Colonic mucosa (tissue), 4 donors: Measurements from ENCODE around the gene SSNA1. TPM values are rescaled to one million over a fixed set of nuclear protein-coding genes. Genes with fewer than 3 reads are reported as not detected.
A peak's percentile ranks its signal among the peaks of the same experiment; 100 is the strongest.

Experiments used
- DNase-seq: peaks from one replicate; pipeline ENCODE4 v3.0.0-alpha.2; 2020
- H3K27ac ChIP-seq: fragments of 200-600 bp; one replicate; pipeline ENCODE4 v1.8.0; 2021
- H3K27me3 ChIP-seq: fragments of 200-600 bp; one replicate; pipeline ENCODE4 v1.8.0; 2021
- H3K36me3 ChIP-seq: fragments of 200-600 bp; one replicate; pipeline ENCODE4 v1.8.0; 2021
- H3K4me1 ChIP-seq: fragments of 200-600 bp; one replicate; pipeline ENCODE4 v1.8.0; 2021; ENCODE audit warnings: mild to moderate bottlenecking
- H3K4me3 ChIP-seq: fragments of 200-600 bp; one replicate; pipeline ENCODE4 v1.8.0; 2021
- H3K9ac ChIP-seq, 2 donors: one replicate each; pipeline ENCODE4 v1.7.0; 2013; ENCODE audit warnings: control low read depth in 2 of 2, low read depth in 2 of 2, low read length in 2 of 2
- H3K9me3 ChIP-seq: fragments of 200-600 bp; one replicate; pipeline ENCODE4 v1.8.0; 2021
- CTCF ChIP-seq: fragments of 200-600 bp; IDR thresholded peaks from one replicate; pipeline ENCODE4 v1.8.0; 2022; ENCODE audit warnings: antibody characterized with exemption, mild to moderate bottlenecking
- intact Hi-C: fragments of 100-400 bp; cut with DNase I; formaldehyde crosslinking; loops from one replicate; pipeline ENCODE4 v1.14.1; 2022
- total RNA-seq, 2 donors: library from RNA; stranded (reverse); fragmentation: NEBNext Ultra II Directional in 1 of 2; extraction: Animal tissue kit (Norgen Biotek cat#: 25700) in 1 of 2; gene quantifications; one replicate each; pipeline ENCODE4 v1.2.1, GENCODE V29; 2021
- donor health status: healthy.
- donor health status: DM: no; HTN: no; CAD: no.
- donor health status: DM: no; HTN: no; CAD: no.

The SSNA1 gene
- total RNA-seq, 2 donors from 2014 or later: 60.0 to 100 TPM

DNA sequence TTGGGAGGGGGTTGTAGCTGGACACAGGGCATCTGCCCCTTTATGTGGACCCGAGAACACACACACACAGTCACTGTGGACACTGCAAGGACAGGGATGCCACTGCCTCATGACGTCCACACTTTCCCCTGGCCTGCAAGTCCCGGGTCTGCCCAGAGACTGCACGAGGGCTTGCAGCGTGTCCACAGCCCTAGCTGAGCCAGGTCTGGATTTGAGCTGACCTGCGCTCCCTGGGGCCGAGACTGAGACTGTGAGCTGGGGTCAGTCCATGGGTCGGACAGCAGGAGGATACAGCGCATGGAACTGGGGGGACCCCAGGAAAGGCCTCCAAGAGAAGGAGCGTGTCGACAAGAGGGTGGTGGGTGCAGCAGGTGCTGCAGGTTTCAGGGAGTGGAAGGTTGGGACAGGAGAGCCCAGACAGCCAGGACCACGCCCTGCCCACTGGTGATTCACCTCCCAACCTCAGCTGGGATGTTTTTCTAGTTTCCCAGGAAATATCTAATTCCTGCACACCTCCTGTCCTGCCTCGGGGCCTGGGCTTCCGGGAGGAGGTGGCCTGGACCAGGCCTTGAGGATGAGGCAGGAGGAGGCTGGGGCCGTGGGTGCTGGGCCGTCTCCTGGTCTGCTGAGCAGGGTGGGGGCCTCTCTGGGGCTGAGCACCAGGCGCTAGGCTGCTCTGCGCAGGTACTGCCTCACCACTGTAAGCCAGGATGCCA is 38.0 kb downstream of the SSNA1 start:
- peaks cover 30% of the 10 kb centered on the region for H3K4me1 ChIP-seq
- no peak overlapping the region for H3K27ac ChIP-seq
- no peaks in the 10 kb centered on the region for H3K36me3 ChIP-seq
- TF ChIP-seq CTCF: no peak
- no peak for DNase-seq
- H3K27me3 ChIP-seq: peaks cover 20% of the 10 kb centered on the region
- H3K9me3 ChIP-seq: no peaks in the 10 kb centered on the region
- H3K9ac ChIP-seq: peak overlapping the region in 1 of 2 donors; percentile 46
- H3K4me3 ChIP-seq: no peak overlapping the region
- intact Hi-C loops: loop anchor here (2.0 to 5.0 kb wide), 2 partner anchors 39 to 106 kb away; partner anchors contain the start of genes ANAPC2 and SSNA1

DNA sequence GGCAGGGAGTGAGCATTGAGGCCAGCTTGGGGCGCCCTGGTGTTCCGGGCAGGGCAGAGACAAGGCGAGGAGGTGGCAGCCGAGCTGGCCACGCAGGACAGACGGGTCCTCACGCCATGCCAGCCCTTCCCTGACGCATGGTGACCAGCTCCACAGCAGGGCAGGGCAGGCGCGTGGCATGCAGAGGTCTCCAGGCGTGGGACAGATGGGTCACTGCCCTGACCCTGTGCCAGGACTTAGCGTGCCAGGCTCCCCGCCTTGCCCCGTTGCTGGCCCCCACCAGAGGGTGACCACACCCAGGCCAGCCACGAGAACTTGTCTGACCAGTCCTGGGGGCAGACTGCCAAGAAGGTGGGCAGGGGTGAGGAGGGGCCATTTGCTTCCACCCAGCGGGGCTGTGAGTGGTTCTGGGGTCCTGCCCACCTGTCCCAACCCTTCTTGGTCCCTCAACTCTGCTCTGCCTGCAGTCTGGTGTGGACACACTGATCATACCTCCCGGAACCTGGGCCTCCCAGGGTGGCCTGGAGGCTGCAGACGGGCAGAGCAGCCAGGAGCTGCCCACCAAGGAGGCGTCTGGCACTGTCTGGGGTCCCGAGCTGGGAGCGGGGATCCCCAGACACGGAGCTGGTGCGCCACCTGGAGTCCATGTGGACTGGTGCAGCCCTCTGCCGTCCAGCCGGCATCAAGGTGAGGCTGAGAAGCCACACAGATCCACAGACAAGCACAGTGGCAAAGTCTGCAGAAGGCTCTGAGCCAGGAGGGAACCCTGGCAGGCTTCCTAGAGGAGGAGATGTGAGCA is 38.8 kb downstream of the SSNA1 start, which contains the start of gene RNF224:
TSS of gene RNF224 (plus strand) at position 449 of the 799 bp plus-strand sequence. CDS start 834 bp downstream, outside the sequence.
- H3K36me3 ChIP-seq: no peaks in the 10 kb centered on the region
- no peak within 1 kb of the TSS for H3K4me3 ChIP-seq

DNA sequence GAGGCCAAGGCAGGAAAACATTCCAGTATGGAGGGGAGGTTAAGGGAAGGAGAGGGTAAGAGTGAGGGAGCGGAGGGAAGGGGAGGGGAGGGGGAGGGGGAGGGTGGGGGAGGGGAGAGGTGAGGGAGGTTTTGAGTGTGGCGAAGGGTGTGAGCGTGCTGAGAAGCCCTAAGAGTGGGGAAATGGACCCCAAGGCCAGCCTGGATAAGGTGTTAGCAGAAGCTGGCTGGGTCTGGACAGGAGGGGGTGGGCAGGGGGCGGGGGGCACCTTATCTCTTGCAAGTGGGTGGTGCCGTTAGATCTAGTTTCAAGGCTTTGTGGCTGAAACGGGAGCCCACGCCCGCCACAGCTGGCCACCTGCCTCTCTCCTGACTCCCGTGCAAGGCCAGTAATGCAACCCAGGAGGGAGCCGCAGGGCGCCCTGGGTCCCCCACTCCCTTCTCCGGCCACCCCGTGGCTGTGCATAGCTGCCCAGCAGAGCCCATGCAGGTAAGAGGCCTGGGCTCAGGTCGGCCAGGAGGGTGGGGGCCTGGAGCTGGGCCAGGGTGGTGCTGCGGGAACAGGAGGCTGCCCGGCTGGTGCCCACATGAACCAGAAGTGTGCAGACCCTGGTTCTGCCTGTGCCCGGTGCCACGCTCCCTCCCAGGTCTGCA is 39.5 kb downstream of the SSNA1 start:
- TF ChIP-seq CTCF: no peak
- no peak overlapping the region for H3K4me3 ChIP-seq
- DNase-seq: no peak
- intact Hi-C loops: loop anchor here (2.0 to 5.0 kb wide), 2 partner anchors 41 to 107 kb away; partner anchors contain the start of genes ANAPC2 and SSNA1
- no peaks in the 10 kb centered on the region for H3K36me3 ChIP-seq
- no peaks in the 10 kb centered on the region for H3K9me3 ChIP-seq
- H3K4me1 ChIP-seq: peaks cover 24% of the 10 kb centered on the region
- no peak overlapping the region for H3K9ac ChIP-seq
- no peak overlapping the region for H3K27ac ChIP-seq
- peaks cover 27% of the 10 kb centered on the region for H3K27me3 ChIP-seq

More for the DNA sequence above, 38.8 kb downstream of the SSNA1 start, which contains the start of gene RNF224:
- intact Hi-C loops: loop anchor here (2.0 to 5.0 kb wide), 2 partner anchors 40 to 106 kb away; partner anchors contain the start of genes ANAPC2 and SSNA1
- DNase-seq: peak; percentile 86
- TF ChIP-seq CTCF: peak; percentile 91
- Histone ChIP-seq H3K27ac (no peak within 1 kb of the TSS), H3K9me3 (no peaks in the 10 kb centered on the region), H3K9ac (peak within 1 kb of the TSS in 1 of 2 donors; percentile 46), H3K4me1 (peaks cover 29% of the 10 kb centered on the region), H3K27me3 (peaks cover 20% of the 10 kb centered on the region)

- peaks cover 32% of the 10 kb centered on the region for H3K27me3 ChIP-seq
- peaks cover 23% of the 10 kb centered on the region for H3K4me1 ChIP-seq
- no peak for DNase-seq
- H3K4me3 ChIP-seq: no peak overlapping the region
- intact Hi-C loops: loop anchor here (5.0 kb wide), 1 partner anchor 41 kb away; the partner anchor contains the start of genes ANAPC2 and SSNA1
- no peak overlapping the region for H3K9ac ChIP-seq
- H3K9me3 ChIP-seq: no peaks in the 10 kb centered on the region
- no peak for TF ChIP-seq CTCF
- H3K36me3 ChIP-seq: no peaks in the 10 kb centered on the region
- H3K27ac ChIP-seq: no peak overlapping the region
Measured at GRCh38 chr9:137228506-137228967, 40.1 kb downstream of the SSNA1 start.
